ENCODE results near the gene SLC9A2. TPM values are rescaled to one million over a fixed set of nuclear protein-coding genes. Genes with fewer than 3 reads are reported as not detected.

Gene SLC9A2
- total RNA-seq, 5 donors from 2014 or later (not counting 1 experiment from before 2014, with no cell fraction given): not detected

- 100% methylated on average over 1 of the region's 5 CpGs for WGBS (ENCODE audit: insufficient coverage)
- Mint-ChIP-seq H3K4me1 (no peaks in the 10 kb centered on the region), H3K27me3 (no peaks in the 10 kb centered on the region), H3K4me3 (no peak overlapping the region), H3K27ac (no peak overlapping the region), H3K9me3 (no peaks in the 10 kb centered on the region), H3K36me3 (peaks cover 44% of the 10 kb centered on the region)
- no peak for ATAC-seq (replicated peaks in 1 of 4)
- no peaks in the 10 kb centered on the region for H3K9me3 ChIP-seq
- no peak for DNase-seq
- peaks cover 11 to 46% of the 10 kb centered on the region in 2 donors for H3K36me3 ChIP-seq (ENCODE audit: control insufficient read depth in 2 of 2, extremely low read depth in 1 of 2, insufficient read depth in 1 of 2, low read length in 1 of 2)
- CTCF ChIA-PET: interaction anchor here in 1 of 2 donors (0.8 kb wide), 1 partner anchor 12 kb away, joined by 3 read pairs; no protein-coding TSS in a partner anchor
- H3K4me3 ChIP-seq (ENCODE audit: control insufficient read depth in 1 of 2, extremely low read depth in 1 of 2, low read length in 1 of 2): no peak overlapping the region
- H3K4me1 ChIP-seq (ENCODE audit: control insufficient read depth in 1 of 2, extremely low read depth in 1 of 2, insufficient read depth in 2 of 2, low read length in 2 of 2): no peaks in the 10 kb centered on the region
- H3K27ac ChIP-seq (ENCODE audit: low read length): no peak overlapping the region
- POLR2A ChIA-PET: no interaction called here
- no peaks in the 10 kb centered on the region for H3K27me3 ChIP-seq (replicated peaks in 1 of 2; ENCODE audit: control insufficient read depth in 2 of 2, extremely low read depth in 1 of 2, insufficient read depth in 2 of 2, low read length in 1 of 2)
These were observed 98.1 kb downstream of the SLC9A2 start for GRCh38 chr2:102717308-102718018.

- Mint-ChIP-seq H3K4me3 (no peak overlapping the region), H3K9me3 (no peaks in the 10 kb centered on the region), H3K4me1 (no peaks in the 10 kb centered on the region), H3K27me3 (no peaks in the 10 kb centered on the region), H3K36me3 (peaks cover 54% of the 10 kb centered on the region), H3K27ac (no peak overlapping the region)
- no peaks in the 10 kb centered on the region for H3K4me1 ChIP-seq (ENCODE audit: control insufficient read depth in 1 of 2, extremely low read depth in 1 of 2, insufficient read depth in 2 of 2, low read length in 2 of 2)
- POLR2A ChIA-PET: no interaction called here
- DNase-seq (no peak), ATAC-seq (replicated peaks in 1 of 4) (no peak)
- CTCF ChIA-PET: interaction anchor here in 1 of 2 donors (0.8 kb wide), 1 partner anchor 11 kb away, joined by 3 read pairs; no protein-coding TSS in a partner anchor
- no peaks in the 10 kb centered on the region for H3K9me3 ChIP-seq
- WGBS (ENCODE audit: insufficient coverage): over 99% methylated on average over 23 of the region's 26 CpGs
- H3K4me3 ChIP-seq (ENCODE audit: control insufficient read depth in 1 of 2, extremely low read depth in 1 of 2, low read length in 1 of 2): no peak overlapping the region
- no peaks in the 10 kb centered on the region for H3K27me3 ChIP-seq (replicated peaks in 1 of 2; ENCODE audit: control insufficient read depth in 2 of 2, extremely low read depth in 1 of 2, insufficient read depth in 2 of 2, low read length in 1 of 2)
- H3K27ac ChIP-seq (ENCODE audit: low read length): no peak overlapping the region
- H3K36me3 ChIP-seq (ENCODE audit: control insufficient read depth in 2 of 2, extremely low read depth in 1 of 2, insufficient read depth in 1 of 2, low read length in 1 of 2): peaks cover 11 to 54% of the 10 kb centered on the region in 2 donors
These were observed 99.3 kb downstream of the SLC9A2 start for GRCh38 chr2:102718387-102719316.

GRCh38 chr2:102724016-102724490 is 104.7 kb downstream of the SLC9A2 start:
- ATAC-seq (replicated peaks in 1 of 4) (no peak), DNase-seq (no peak)
- no peaks in the 10 kb centered on the region for H3K9me3 Mint-ChIP-seq
- H3K4me1 ChIP-seq (ENCODE audit: control insufficient read depth in 1 of 2, extremely low read depth in 1 of 2, insufficient read depth in 2 of 2, low read length in 2 of 2): no peaks in the 10 kb centered on the region
- H3K27me3 Mint-ChIP-seq: no peaks in the 10 kb centered on the region
- H3K9me3 ChIP-seq: no peaks in the 10 kb centered on the region
- H3K27ac ChIP-seq (ENCODE audit: low read length): no peak overlapping the region
- H3K4me1 Mint-ChIP-seq: no peaks in the 10 kb centered on the region
- no peak overlapping the region for H3K27ac Mint-ChIP-seq
- H3K4me3 Mint-ChIP-seq: no peak overlapping the region
- WGBS (ENCODE audit: insufficient coverage): 89% methylated on average over 5 of the region's 7 CpGs
- no peaks in the 10 kb centered on the region for H3K27me3 ChIP-seq (replicated peaks in 1 of 2; ENCODE audit: control insufficient read depth in 2 of 2, extremely low read depth in 1 of 2, insufficient read depth in 2 of 2, low read length in 1 of 2)
- peaks cover 71% of the 10 kb centered on the region for H3K36me3 Mint-ChIP-seq
- peaks cover 6 to 61% of the 10 kb centered on the region in 2 donors for H3K36me3 ChIP-seq (ENCODE audit: control insufficient read depth in 2 of 2, extremely low read depth in 1 of 2, insufficient read depth in 1 of 2, low read length in 1 of 2)
- POLR2A ChIA-PET: no interaction called here
- no peak overlapping the region for H3K4me3 ChIP-seq (ENCODE audit: control insufficient read depth in 1 of 2, extremely low read depth in 1 of 2, low read length in 1 of 2)
- CTCF ChIA-PET: no interaction called here

- ChIA-PET POLR2A (no interaction called here), CTCF (no interaction called here)
- H3K4me3 ChIP-seq (ENCODE audit: control insufficient read depth in 1 of 2, extremely low read depth in 1 of 2, low read length in 1 of 2): no peak overlapping the region
- H3K27me3 ChIP-seq (replicated peaks in 1 of 2; ENCODE audit: control insufficient read depth in 2 of 2, extremely low read depth in 1 of 2, insufficient read depth in 2 of 2, low read length in 1 of 2): no peaks in the 10 kb centered on the region
- Mint-ChIP-seq H3K36me3 (peaks cover 67% of the 10 kb centered on the region), H3K27ac (no peak overlapping the region), H3K27me3 (no peaks in the 10 kb centered on the region), H3K9me3 (no peaks in the 10 kb centered on the region), H3K4me1 (no peaks in the 10 kb centered on the region), H3K4me3 (no peak overlapping the region)
- no peaks in the 10 kb centered on the region for H3K9me3 ChIP-seq
- ATAC-seq (replicated peaks in 1 of 4) (no peak), DNase-seq (no peak)
- no peak overlapping the region for H3K27ac ChIP-seq (ENCODE audit: low read length)
- WGBS (ENCODE audit: insufficient coverage): 95% methylated on average over 7 of the region's 10 CpGs
- H3K36me3 ChIP-seq (ENCODE audit: control insufficient read depth in 2 of 2, extremely low read depth in 1 of 2, insufficient read depth in 1 of 2, low read length in 1 of 2): peaks cover 6 to 57% of the 10 kb centered on the region in 2 donors
- H3K4me1 ChIP-seq (ENCODE audit: control insufficient read depth in 1 of 2, extremely low read depth in 1 of 2, insufficient read depth in 2 of 2, low read length in 2 of 2): no peaks in the 10 kb centered on the region
These were observed 105.2 kb downstream of the SLC9A2 start for GRCh38 chr2:102724553-102724952.

- 83% methylated on average over 9 of the region's 15 CpGs for WGBS (ENCODE audit: insufficient coverage)
- H3K4me1 Mint-ChIP-seq: no peaks in the 10 kb centered on the region
- DNase-seq (no peak), ATAC-seq (replicated peaks in 1 of 4) (no peak)
- ChIA-PET CTCF (interaction anchor here in 1 of 2 donors (0.6 kb wide), 1 partner anchor 486 kb away, joined by 3 read pairs; no protein-coding TSS in a partner anchor), POLR2A (no interaction called here)
- H3K27ac Mint-ChIP-seq: no peak overlapping the region
- H3K27me3 Mint-ChIP-seq: no peaks in the 10 kb centered on the region
- Histone ChIP-seq H3K36me3 (ENCODE audit: control insufficient read depth in 2 of 2, extremely low read depth in 1 of 2, insufficient read depth in 1 of 2, low read length in 1 of 2) (peaks cover 3 to 46% of the 10 kb centered on the region in 2 donors), H3K27ac (ENCODE audit: low read length) (no peak overlapping the region), H3K27me3 (replicated peaks in 1 of 2; ENCODE audit: control insufficient read depth in 2 of 2, extremely low read depth in 1 of 2, insufficient read depth in 2 of 2, low read length in 1 of 2) (no peaks in the 10 kb centered on the region), H3K9me3 (no peaks in the 10 kb centered on the region), H3K4me1 (ENCODE audit: control insufficient read depth in 1 of 2, extremely low read depth in 1 of 2, insufficient read depth in 2 of 2, low read length in 2 of 2) (no peaks in the 10 kb centered on the region), H3K4me3 (ENCODE audit: control insufficient read depth in 1 of 2, extremely low read depth in 1 of 2, low read length in 1 of 2) (no peak overlapping the region)
- H3K4me3 Mint-ChIP-seq: no peak overlapping the region
- H3K36me3 Mint-ChIP-seq: peaks cover 57% of the 10 kb centered on the region
- no peaks in the 10 kb centered on the region for H3K9me3 Mint-ChIP-seq
These were observed 107.1 kb downstream of the SLC9A2 start for GRCh38 chr2:102726128-102727087.

Data from T-cell (primary cell).